Measurements from ENCODE around the gene IER3.

IER3 gene

DNA sequence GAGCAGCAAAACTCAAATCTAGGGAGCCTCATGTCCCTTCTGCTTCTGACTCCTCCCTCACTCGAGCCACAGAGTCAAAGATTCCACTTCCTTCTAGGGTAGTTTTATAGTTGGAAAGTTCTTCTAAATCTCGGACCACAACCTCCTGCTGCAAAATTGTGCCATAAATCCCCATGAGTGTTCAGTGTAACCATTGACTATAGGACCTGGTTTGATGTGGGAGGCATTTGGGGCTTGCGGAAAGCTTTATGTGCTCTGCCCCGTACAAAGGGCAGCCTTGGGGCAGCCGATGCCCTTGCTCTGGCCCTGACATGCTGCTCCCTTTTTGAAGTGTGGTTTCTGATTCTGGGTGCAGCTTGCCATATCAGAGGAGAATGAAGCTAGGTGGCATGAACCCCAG, 43.6 kb upstream of the IER3 start:
- H3K4me3 ChIP-seq (ENCODE audit: low read depth, low read length): no peak overlapping the region
- DNase-seq (ENCODE audit: low read depth, low spot score): no peak
- POLR2A ChIA-PET: interaction anchor here (1.4 kb wide), 1 partner anchor 19 kb away, joined by 5 read pairs; no protein-coding TSS in a partner anchor
- TF ChIP-seq, protein P1, sequence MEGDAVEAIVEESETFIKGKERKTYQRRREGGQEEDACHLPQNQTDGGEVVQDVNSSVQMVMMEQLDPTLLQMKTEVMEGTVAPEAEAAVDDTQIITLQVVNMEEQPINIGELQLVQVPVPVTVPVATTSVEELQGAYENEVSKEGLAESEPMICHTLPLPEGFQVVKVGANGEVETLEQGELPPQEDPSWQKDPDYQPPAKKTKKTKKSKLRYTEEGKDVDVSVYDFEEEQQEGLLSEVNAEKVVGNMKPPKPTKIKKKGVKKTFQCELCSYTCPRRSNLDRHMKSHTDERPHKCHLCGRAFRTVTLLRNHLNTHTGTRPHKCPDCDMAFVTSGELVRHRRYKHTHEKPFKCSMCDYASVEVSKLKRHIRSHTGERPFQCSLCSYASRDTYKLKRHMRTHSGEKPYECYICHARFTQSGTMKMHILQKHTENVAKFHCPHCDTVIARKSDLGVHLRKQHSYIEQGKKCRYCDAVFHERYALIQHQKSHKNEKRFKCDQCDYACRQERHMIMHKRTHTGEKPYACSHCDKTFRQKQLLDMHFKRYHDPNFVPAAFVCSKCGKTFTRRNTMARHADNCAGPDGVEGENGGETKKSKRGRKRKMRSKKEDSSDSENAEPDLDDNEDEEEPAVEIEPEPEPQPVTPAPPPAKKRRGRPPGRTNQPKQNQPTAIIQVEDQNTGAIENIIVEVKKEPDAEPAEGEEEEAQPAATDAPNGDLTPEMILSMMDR (IDR thresholded peaks at IDR 0.05; ENCODE audit: insufficient read depth, low read length, missing control alignments): no peak
- CTCF ChIA-PET: interaction anchor here (1.1 kb wide), 1 partner anchor 34 kb away, joined by 6 read pairs; no protein-coding TSS in a partner anchor

- TF ChIP-seq, protein P1 (IDR thresholded peaks at IDR 0.05; ENCODE audit: insufficient read depth, low read length, missing control alignments): no peak
- CTCF ChIA-PET: interaction anchor here (0.8 to 1.7 kb wide), 5 partner anchors 9 to 61 kb away, joined by 3 to 5 read pairs (median 3); no protein-coding TSS in a partner anchor
- POLR2A ChIA-PET: interaction anchor here (0.5 to 2.4 kb wide), 17 partner anchors 9 to 103 kb away, joined by 3 to 47 read pairs (median 6); partner anchors contain the start of genes FLOT1, IER3 and NRM
- no peak for DNase-seq (ENCODE audit: low read depth, low spot score)
- no peak overlapping the region for H3K4me3 ChIP-seq (ENCODE audit: low read depth, low read length)
Observed at GRCh38 chr6:30782425-30783014, 38.2 kb upstream of the IER3 start.

DNA sequence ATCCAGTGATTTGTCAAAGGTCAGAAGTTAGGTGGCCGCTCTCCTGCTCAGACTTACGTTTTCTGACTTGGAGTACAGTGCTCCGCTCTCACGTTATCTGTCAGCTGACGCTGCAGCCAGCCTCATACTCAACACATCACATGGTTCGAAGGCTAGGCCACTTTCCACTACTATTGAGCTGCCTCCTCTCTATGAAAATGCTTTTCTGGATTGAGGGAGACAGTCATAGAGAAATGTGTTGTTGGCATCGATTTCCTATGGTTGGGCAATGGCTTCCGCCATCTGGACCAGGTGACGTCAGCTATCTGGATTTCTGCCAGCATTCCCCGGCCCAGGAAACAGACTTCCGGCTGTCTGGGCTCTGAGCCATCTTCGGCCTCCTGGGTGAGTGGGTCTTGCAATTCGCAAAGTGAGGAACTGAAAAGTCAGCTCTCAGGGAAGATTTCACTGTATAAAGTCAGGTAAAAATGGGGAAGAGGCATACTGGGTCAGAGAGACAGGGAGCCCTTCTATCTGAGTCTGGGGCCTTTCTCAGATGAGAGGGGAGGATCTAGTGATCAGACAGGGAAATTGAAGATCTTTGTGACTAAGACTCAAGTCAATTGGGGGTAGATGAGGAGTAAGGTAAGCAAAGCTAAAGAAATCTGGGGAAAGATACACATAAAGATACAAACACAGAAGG, 37.5 kb upstream of the IER3 start:
- H3K4me3 ChIP-seq (ENCODE audit: low read depth, low read length): no peak overlapping the region
- POLR2A ChIA-PET: interaction anchor here (0.5 to 2.4 kb wide), 21 partner anchors 9 to 171 kb away, joined by 3 to 47 read pairs (median 5); partner anchors contain the start of genes FLOT1, IER3, NRM and VARS2
- DNase-seq (ENCODE audit: low read depth, low spot score): peak; percentile 97
- TF ChIP-seq, protein P1 (IDR thresholded peaks at IDR 0.05; ENCODE audit: insufficient read depth, low read length, missing control alignments): no peak
- CTCF ChIA-PET: interaction anchor here (0.6 to 2.1 kb wide), 8 partner anchors 8 to 63 kb away, joined by 3 to 5 read pairs (median 3); no protein-coding TSS in a partner anchor

GRCh38 chr6:30781395-30781742, 37.0 kb upstream of the IER3 start:
- TF ChIP-seq, protein P1 (IDR thresholded peaks at IDR 0.05; ENCODE audit: insufficient read depth, low read length, missing control alignments): no peak
- ChIA-PET POLR2A (interaction anchor here (0.6 to 2.4 kb wide), 19 partner anchors 8 to 171 kb away, joined by 3 to 47 read pairs (median 6); partner anchors contain the start of genes FLOT1, IER3, NRM and VARS2), CTCF (interaction anchor here (0.6 to 2.1 kb wide), 6 partner anchors 12 to 62 kb away, joined by 3 to 5 read pairs (median 4); no protein-coding TSS in a partner anchor)
- peak overlapping the region; percentile 29 for H3K4me3 ChIP-seq (ENCODE audit: low read depth, low read length)
- DNase-seq (ENCODE audit: low read depth, low spot score): no peak

GRCh38 chr6:30780642-30780920, 36.2 kb upstream of the IER3 start:
- ChIA-PET POLR2A (interaction anchor here (1.3 to 2.4 kb wide), 3 partner anchors 11 to 133 kb away, joined by 5 to 43 read pairs (median 42); partner anchors contain the start of gene VARS2), CTCF (interaction anchor here (1.4 to 2.1 kb wide), 2 partner anchors 11 to 28 kb away, joined by 4 read pairs; no protein-coding TSS in a partner anchor)
- TF ChIP-seq, protein P1 (IDR thresholded peaks at IDR 0.05; ENCODE audit: insufficient read depth, low read length, missing control alignments): no peak
- no peak for DNase-seq (ENCODE audit: low read depth, low spot score)
- no peak overlapping the region for H3K4me3 ChIP-seq (ENCODE audit: low read depth, low read length)

Measured in AG04449 (cell line).